BLaER1 treated with 17β-estradiol and CSF1 and Interleukin-3, amounts not matched to agents 10 nM and 100 nM (cell line): ENCODE results near the gene MRTFA.
A peak's percentile ranks its signal among the peaks of the same experiment; 100 is the strongest.

Source experiments
- H3K27ac ChIP-seq, 11 experiments: shearing (Covaris generic); formaldehyde crosslinking; 2 replicates each; pipeline ENCODE4 v1.8.1; 2022
- H3K27me3 ChIP-seq, 11 experiments: shearing (Covaris generic); formaldehyde crosslinking; 2 replicates each; pipeline ENCODE4 v1.8.1; 2022
- H3K36me3 ChIP-seq, 11 experiments: shearing (Covaris generic); formaldehyde crosslinking; 2 replicates each; pipeline ENCODE4 v1.8.1; 2022
- H3K4me1 ChIP-seq, 10 experiments: shearing (Covaris generic); formaldehyde crosslinking; 2 replicates each; pipeline ENCODE4 v1.8.1; 2022
- H3K4me2 ChIP-seq, 11 experiments: shearing (Covaris generic); formaldehyde crosslinking; 2 replicates each; pipeline ENCODE4 v1.8.1; 2022
- H3K4me3 ChIP-seq, 10 experiments: shearing (Covaris generic); formaldehyde crosslinking; 2 replicates each; pipeline ENCODE4 v1.8.1; 2022
- H3K9ac ChIP-seq, 11 experiments: shearing (Covaris generic); formaldehyde crosslinking; 2 replicates each; pipeline ENCODE4 v1.8.1; 2022
- H3K9me3 ChIP-seq, 11 experiments: shearing (Covaris generic); formaldehyde crosslinking; replicated peaks in 1 of 11; 2 replicates each; pipeline ENCODE4 v1.8.1; 2022
- H4K20me1 ChIP-seq, 11 experiments: shearing (Covaris generic); formaldehyde crosslinking; 2 replicates each; pipeline ENCODE4 v1.8.1; 2022
- Cebpa-rat ChIP-seq, 11 experiments: shearing (Covaris generic); IDR thresholded peaks; 2 replicates each; pipeline ENCODE4 v1.8.1; 2022

MRTFA gene

GRCh38 chr22:40651563-40652501 lies 15.3 kb upstream of the MRTFA start:
- no peaks in the 10 kb centered on the region for H4K20me1 ChIP-seq
- no peak for TF ChIP-seq Cebpa-rat (IDR thresholded peaks at IDR 0.05)
- no peaks in the 10 kb centered on the region for H3K9me3 ChIP-seq
- no peak overlapping the region for H3K4me3 ChIP-seq
- H3K27ac ChIP-seq: peak overlapping the region in 7 of 11 experiments; percentile 9 to 64 (median 22); a peak in 9 of 22 replicates
- 0 out of 22 replicates have a peak overlapping the region, but pooled peaks of 2 of the 11 experiments have one; percentile 18 to 20 for H3K9ac ChIP-seq
- H3K27me3 ChIP-seq: no peaks in the 10 kb centered on the region
- peak overlapping the region in 8 of 11 experiments; percentile 18 to 83 (median 50); a peak in 12 of 22 replicates for H3K4me2 ChIP-seq
- peaks cover 27 to 47% (median 38%) of the 10 kb centered on the region in 10 experiments for H3K4me1 ChIP-seq
- H3K36me3 ChIP-seq: no peaks in the 10 kb centered on the region

GRCh38 chr22:40651057-40651456 lies 14.5 kb upstream of the MRTFA start:
- Histone ChIP-seq H3K4me2 (peak overlapping the region in 3 of 11 experiments; percentile 66 to 83 (median 73); a peak in 6 of 22 replicates), H3K4me3 (no peak overlapping the region), H3K9ac (no peak overlapping the region), H3K27me3 (no peaks in the 10 kb centered on the region), H3K9me3 (no peaks in the 10 kb centered on the region), H4K20me1 (no peaks in the 10 kb centered on the region), H3K27ac (peak overlapping the region in 2 of 11 experiments; percentile 57 to 64; a peak in 1 of 22 replicates), H3K4me1 (peaks cover 32 to 51% (median 42%) of the 10 kb centered on the region in 10 experiments), H3K36me3 (no peaks in the 10 kb centered on the region)
- TF ChIP-seq Cebpa-rat (IDR thresholded peaks at IDR 0.05): no peak

DNA sequence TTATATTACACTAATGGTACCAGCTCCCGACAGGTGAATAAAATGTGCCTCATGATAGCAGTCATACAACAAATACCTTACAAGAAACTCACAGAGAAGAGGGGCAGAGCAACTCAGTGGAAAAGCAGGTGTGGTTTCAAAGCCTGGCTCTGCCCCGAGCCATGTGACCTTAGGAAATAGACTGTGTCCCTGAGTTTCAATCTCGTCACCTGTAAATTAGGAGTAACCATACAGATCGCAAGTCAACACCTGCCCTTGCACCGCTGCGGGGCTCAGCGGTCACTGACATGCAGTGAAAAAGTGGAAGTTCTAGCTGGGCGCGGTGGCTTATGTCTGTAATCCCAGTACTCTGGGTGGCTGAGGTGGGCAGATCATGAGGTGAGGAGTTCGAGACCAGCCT lies 11.9 kb upstream of the MRTFA start:
- Histone ChIP-seq H3K4me1 (peaks cover 15 to 36% (median 25%) of the 10 kb centered on the region in 10 experiments; a peak in 19 of 20 replicates), H3K4me3 (no peak overlapping the region), H4K20me1 (no peaks in the 10 kb centered on the region), H3K4me2 (no peak overlapping the region), H3K27me3 (no peaks in the 10 kb centered on the region), H3K36me3 (no peaks in the 10 kb centered on the region), H3K9me3 (no peaks in the 10 kb centered on the region), H3K27ac (no peak overlapping the region), H3K9ac (no peak overlapping the region)
- no peak for TF ChIP-seq Cebpa-rat (IDR thresholded peaks at IDR 0.05)

DNA sequence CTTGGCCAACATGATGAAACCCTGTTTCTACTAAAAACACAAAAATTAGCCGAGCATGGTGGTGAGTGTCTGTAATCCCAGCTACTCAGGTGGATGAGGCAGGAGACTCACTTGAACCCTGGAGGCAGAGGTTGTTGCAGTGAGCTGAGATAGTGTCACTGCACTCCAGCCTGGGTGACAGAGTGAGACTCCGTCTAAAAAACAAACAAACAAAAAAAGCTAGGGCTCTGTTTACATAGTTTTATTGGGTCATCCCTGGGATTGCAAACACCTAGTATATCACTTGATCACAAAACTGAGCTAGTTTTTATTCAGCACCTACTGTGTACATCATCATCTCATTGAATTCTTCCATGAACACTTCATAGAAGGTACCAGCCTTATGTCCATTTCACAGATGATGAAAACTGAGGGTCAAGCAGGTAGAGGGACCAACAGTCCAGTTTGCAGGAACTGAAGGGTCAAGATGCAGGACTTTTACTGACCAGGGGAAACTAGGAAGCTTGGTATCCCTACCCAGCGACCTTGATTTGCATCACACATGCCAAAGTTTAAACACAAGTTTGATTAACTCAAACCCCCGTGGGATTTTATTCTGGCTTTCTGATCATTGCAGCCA lies 9.2 kb upstream of the MRTFA start:
- H3K27ac ChIP-seq: no peak overlapping the region
- no peaks in the 10 kb centered on the region for H3K27me3 ChIP-seq
- no peak overlapping the region for H3K4me3 ChIP-seq
- H3K9me3 ChIP-seq: no peaks in the 10 kb centered on the region
- H3K4me1 ChIP-seq: peaks cover 6 to 16% (median 12%) of the 10 kb centered on the region in 10 experiments; a peak in 16 of 20 replicates
- H3K4me2 ChIP-seq: peak overlapping the region in 2 of 11 experiments; percentile 55 to 70; a peak in 1 of 22 replicates
- no peaks in the 10 kb centered on the region for H4K20me1 ChIP-seq
- no peak overlapping the region for H3K9ac ChIP-seq
- TF ChIP-seq Cebpa-rat (IDR thresholded peaks at IDR 0.05): no peak
- no peaks in the 10 kb centered on the region for H3K36me3 ChIP-seq

DNA sequence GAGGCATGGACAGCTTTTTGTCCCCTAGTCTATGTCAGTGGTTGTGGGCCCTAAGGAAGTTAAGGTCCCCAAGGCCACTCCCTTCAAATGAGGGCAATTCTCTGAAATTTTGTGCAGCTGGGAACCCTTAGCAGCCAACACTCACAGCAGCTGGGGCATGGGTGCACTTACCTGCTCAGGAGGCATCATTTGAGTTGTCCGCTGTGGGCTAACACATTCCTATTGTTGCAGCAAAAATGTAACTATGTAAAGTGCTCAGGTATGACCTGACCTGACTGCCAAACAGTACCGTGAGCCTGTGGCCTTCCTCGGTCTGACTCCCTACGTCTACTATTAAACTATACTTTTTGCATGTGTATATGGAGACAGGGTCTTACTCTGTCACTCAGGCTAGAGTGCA lies 5.8 kb upstream of the MRTFA start:
- Histone ChIP-seq H3K27me3 (no peaks in the 10 kb centered on the region), H3K4me1 (peaks cover 16 to 21% (median 18%) of the 10 kb centered on the region in 10 experiments), H3K9ac (no peak overlapping the region), H3K27ac (no peak overlapping the region), H4K20me1 (no peaks in the 10 kb centered on the region), H3K4me2 (no peak overlapping the region), H3K36me3 (no peaks in the 10 kb centered on the region), H3K4me3 (no peak overlapping the region), H3K9me3 (no peaks in the 10 kb centered on the region)
- TF ChIP-seq Cebpa-rat (IDR thresholded peaks at IDR 0.05): no peak

- H3K4me3 ChIP-seq: no peak overlapping the region
- no peak overlapping the region for H3K4me2 ChIP-seq
- no peak for TF ChIP-seq Cebpa-rat (IDR thresholded peaks at IDR 0.05)
Observed at GRCh38 chr22:40641269-40641668, 4.8 kb upstream of the MRTFA start.

GRCh38 chr22:40638261-40638660 lies 1.7 kb upstream of the MRTFA start:
- H3K27me3 ChIP-seq: no peaks in the 10 kb centered on the region
- H4K20me1 ChIP-seq: peaks cover 24 to 30% (median 26%) of the 10 kb centered on the region in 11 experiments; a peak in 20 of 22 replicates
- peaks cover 0 to 7% (median 0%) of the 10 kb centered on the region in 11 experiments; a peak in 1 of 22 replicates for H3K36me3 ChIP-seq
- peak overlapping the region; percentile 68 to 95 (median 90) for H3K4me2 ChIP-seq
- peaks cover 23 to 34% (median 30%) of the 10 kb centered on the region in 10 experiments for H3K4me1 ChIP-seq
- peak overlapping the region in 3 of 11 experiments; percentile 88 to 92 (median 89); a peak in 3 of 22 replicates for H3K9ac ChIP-seq
- no peak for TF ChIP-seq Cebpa-rat (IDR thresholded peaks at IDR 0.05)
- no peaks in the 10 kb centered on the region for H3K9me3 ChIP-seq
- H3K4me3 ChIP-seq: peak overlapping the region in 7 of 10 experiments; percentile 74 to 98 (median 82); a peak in 8 of 20 replicates
- peak overlapping the region in 4 of 11 experiments; percentile 11 to 86 (median 54); a peak in 4 of 22 replicates for H3K27ac ChIP-seq

More at GRCh38 chr22:40641269-40641668, 4.8 kb upstream of the MRTFA start:
- no peaks in the 10 kb centered on the region for H3K9me3 ChIP-seq
- peaks cover 6 to 13% (median 10%) of the 10 kb centered on the region in 10 experiments for H3K4me1 ChIP-seq
- peaks cover 0 to 2% (median 0%) of the 10 kb centered on the region in 11 experiments; a peak in 9 of 22 replicates for H4K20me1 ChIP-seq
- H3K36me3 ChIP-seq: no peaks in the 10 kb centered on the region
- H3K9ac ChIP-seq: no peak overlapping the region
- H3K27me3 ChIP-seq: no peaks in the 10 kb centered on the region
- H3K27ac ChIP-seq: no peak overlapping the region

GRCh38 chr22:40637183-40638150 lies 948 bp upstream of the MRTFA start:
- TF ChIP-seq Cebpa-rat (IDR thresholded peaks at IDR 0.05): no peak
- Histone ChIP-seq H4K20me1 (peaks cover 24 to 38% (median 32%) of the 10 kb centered on the region in 11 experiments; a peak in 20 of 22 replicates), H3K27me3 (no peaks in the 10 kb centered on the region), H3K36me3 (peaks cover 0 to 7% (median 0%) of the 10 kb centered on the region in 11 experiments; a peak in 2 of 22 replicates), H3K4me1 (peaks cover 23 to 35% (median 33%) of the 10 kb centered on the region in 10 experiments), H3K9me3 (no peaks in the 10 kb centered on the region), H3K9ac (peak overlapping the region; percentile 77 to 92 (median 89)), H3K27ac (peak overlapping the region; percentile 64 to 87 (median 82)), H3K4me2 (peak overlapping the region; percentile 68 to 95 (median 90)), H3K4me3 (peak overlapping the region; percentile 74 to 98 (median 85))
